IMR-90 (cell line): ENCODE data around the gene BCL2. TPM values are rescaled to one million over a fixed set of nuclear protein-coding genes. Genes with fewer than 3 reads are reported as not detected.

ENCODE experiments used
- ATAC-seq: fragments of 200-7000 bp; cut with Tn5 transposase; 2 replicates; pipeline ENCODE4 v1.9.1; 2020; ENCODE audit warnings: low read depth, mild to moderate bottlenecking, moderate library complexity
- BruUV-seq: library from RNA; stranded (reverse); fragments of 400-500 nt; replicated peaks from 2 replicates; lab custom pipeline; 2021; lab: Mats Ljungman, UMichigan
- CTCF ChIA-PET: fragments of 300-600 bp; formaldehyde crosslinking; extraction: SDS; loops from one replicate; lab custom pipeline; 2021; ENCODE audit warnings: antibody characterized with exemption; lab: Yijun Ruan, JAX
- POLR2A ChIA-PET: fragments of 300-600 bp; sonication (Branson Sonifier 250); formaldehyde crosslinking; loops from one replicate; lab custom pipeline; 2022; ENCODE audit warnings: antibody characterized with exemption; ENCODE audit not compliant: unreplicated experiment; lab: Charles Lee
- DNase-seq: peaks from one replicate; pipeline ENCODE4 v3.0.0; 2013
- H2AFZ ChIP-seq: replicated peaks from 2 replicates; pipeline ENCODE3; 2013; ENCODE audit warnings: low read length, mild to moderate bottlenecking; ENCODE audit not compliant: poor library complexity
- H2AK5ac ChIP-seq: 2 replicates; pipeline ENCODE4 v1.6.1; 2013; ENCODE audit warnings: low read depth, low read length, inconsistent platforms
- H2AK9ac ChIP-seq: replicated peaks from 2 replicates; pipeline ENCODE3; 2013; ENCODE audit warnings: mild to moderate bottlenecking, low read depth, low read length, moderate library complexity; ENCODE audit not compliant: poor library complexity
- H2BK120ac ChIP-seq: 2 replicates; pipeline ENCODE4 v1.6.1; 2013; ENCODE audit warnings: low read depth, low read length, inconsistent platforms
- H2BK15ac ChIP-seq: 3 replicates; pipeline ENCODE4 v1.6.1; 2013; ENCODE audit warnings: low read depth, low read length, inconsistent platforms
- H2BK20ac ChIP-seq: 2 replicates; pipeline ENCODE4 v1.6.1; 2013; ENCODE audit warnings: low read depth, mild to moderate bottlenecking, inconsistent platforms, low read length, moderate library complexity
- H2BK5ac ChIP-seq: 2 replicates; pipeline ENCODE4 v1.6.1; 2013; ENCODE audit warnings: mild to moderate bottlenecking, low read depth, low read length, inconsistent platforms; ENCODE audit not compliant: poor library complexity, severe bottlenecking
- H3K14ac ChIP-seq: replicated peaks from 2 replicates; pipeline ENCODE4 v1.6.1; 2013; ENCODE audit warnings: low read depth, low read length, inconsistent platforms
- H3K18ac ChIP-seq: 2 replicates; pipeline ENCODE4 v1.6.1; 2013; ENCODE audit warnings: low read depth, low read length, control low read depth
- H3K23ac ChIP-seq: 2 replicates; pipeline ENCODE4 v1.6.1; 2013; ENCODE audit warnings: low read depth, low read length, inconsistent platforms
- H3K27ac ChIP-seq: 2 replicates; pipeline ENCODE4 v1.5.1; 2013; ENCODE audit warnings: mild to moderate bottlenecking, control low read depth, low read length; ENCODE audit not compliant: insufficient read depth
- H3K27me3 ChIP-seq: 2 replicates; pipeline ENCODE4 v1.6.1; 2013; ENCODE audit warnings: low read length; ENCODE audit not compliant: control insufficient read depth, insufficient read depth
- H3K36me3 ChIP-seq: 2 replicates; pipeline ENCODE4 v1.6.1; 2013; ENCODE audit warnings: low read length, mixed read lengths; ENCODE audit not compliant: control insufficient read depth, insufficient read depth
- H3K4ac ChIP-seq: 2 replicates; pipeline ENCODE4 v1.6.1; 2013; ENCODE audit warnings: low read depth, low read length, inconsistent platforms
- H3K4me1 ChIP-seq: 2 replicates; pipeline ENCODE4 v1.6.1; 2013; ENCODE audit warnings: low read length, mixed read lengths; ENCODE audit not compliant: control insufficient read depth, insufficient read depth
- H3K4me2 ChIP-seq: 2 replicates; pipeline ENCODE4 v1.6.1; 2013; ENCODE audit warnings: low read depth, mild to moderate bottlenecking, control low read depth, low read length, moderate library complexity
- H3K4me3 ChIP-seq: 2 replicates; pipeline ENCODE4 v1.5.1; 2013; ENCODE audit warnings: low read depth, mild to moderate bottlenecking, control low read depth, low read length, moderate library complexity; ENCODE audit not compliant: insufficient read depth
- H3K56ac ChIP-seq: 2 replicates; pipeline ENCODE4 v1.6.1; 2013; ENCODE audit warnings: low read length, inconsistent platforms; ENCODE audit not compliant: insufficient read depth; ENCODE audit errors: extremely low read depth
- H3K79me1 ChIP-seq, 2 experiments: 2 replicates each; pipeline ENCODE4 v1.6.1; 2013; ENCODE audit warnings: low read length in 2 of 2, inconsistent platforms in 1 of 2, low read depth in 1 of 2
- H3K9ac ChIP-seq: 2 replicates; pipeline ENCODE4 v1.6.1; 2013; ENCODE audit warnings: low read depth, low read length, control low read depth
- H3K9me1 ChIP-seq: 2 replicates; pipeline ENCODE4 v1.6.1; 2013; ENCODE audit warnings: low read length, inconsistent platforms; ENCODE audit not compliant: insufficient read depth
- H3K9me3 ChIP-seq: 2 replicates; pipeline ENCODE4 v1.6.1; 2013; ENCODE audit warnings: low read length; ENCODE audit not compliant: control insufficient read depth, insufficient read depth
- H4K20me1 ChIP-seq: 2 replicates; pipeline ENCODE4 v1.6.1; 2013; ENCODE audit warnings: low read length, inconsistent platforms; ENCODE audit not compliant: insufficient read depth
- H4K5ac ChIP-seq: 2 replicates; pipeline ENCODE4 v1.6.1; 2013; ENCODE audit warnings: mild to moderate bottlenecking, low read depth, low read length, control low read depth
- H4K8ac ChIP-seq, 2 experiments: 2 replicates each; pipeline ENCODE4 v1.6.1; 2013; ENCODE audit warnings: low read depth in 2 of 2, low read length in 2 of 2, control low read depth in 1 of 2, inconsistent platforms in 1 of 2
- H4K91ac ChIP-seq: 2 replicates; pipeline ENCODE4 v1.6.1; 2013; ENCODE audit warnings: low read depth, low read length, inconsistent platforms; ENCODE audit not compliant: insufficient read depth
- RFX5 ChIP-seq: IDR thresholded peaks from 2 replicates; pipeline ENCODE4 v1.8.0; 2012; ENCODE audit warnings: low read depth, mild to moderate bottlenecking, low read length, moderate library complexity
- WGBS, 2 experiments: methylation state at CpG; one replicate each; pipeline versions ENCODE4 v1.1.5 to v1.1.7; 2013; ENCODE audit warnings: missing lambda C conversion rate in 2 of 2; ENCODE audit not compliant: insufficient read length in 1 of 2; ENCODE audit errors: extremely low coverage in 2 of 2; 5-methylcytosine and 5-hydroxymethylcytosine counted together
- dilution Hi-C: fragments of 300-500 bp; cut with HindIII; formaldehyde crosslinking; loops from one replicate; pipeline ENCODE4 v1.14.3; 2018; ENCODE audit warnings: low sequenced_read_pairs; ENCODE audit not compliant: unreplicated experiment
- in situ Hi-C: fragments of 300-500 bp; cut with MboI; formaldehyde crosslinking; loops from 3 replicates; pipeline ENCODE4 v1.14.3; 2019; ENCODE audit warnings: low sequenced_read_pairs, inconsistent platforms, mixed read lengths
- intact Hi-C: fragments of 100-400 bp; cut with micrococcal nuclease; formaldehyde crosslinking; loops from 2 replicates; pipeline ENCODE4 v1.10.0; 2022
- polyA plus RNA-seq, 3 experiments: library from polyadenylated mRNA; depleted of rRNA; stranded (reverse); fragments of >200 nt; gene quantifications; 2 replicates each; pipeline ENCODE4 v1.2.3, GENCODE V29; 2012; ENCODE audit warnings: low replicate concordance in 1 of 3
- total RNA-seq: library from RNA; depleted of rRNA; stranded (reverse); fragments of >200 nt; gene quantifications from 2 replicates; pipeline ENCODE4 v1.2.3, GENCODE V29; 2012

The BCL2 gene
- total and polyA plus RNA-seq, 2 of the 4 experiments (the other 2 are of a cell fraction): 0.24 to 0.54 TPM

- Histone ChIP-seq H2BK20ac (no peak overlapping the region), H3K27me3 (peaks cover 39% of the 10 kb centered on the region), H3K14ac (no peak overlapping the region), H3K27ac (no peak overlapping the region), H3K4ac (no peak overlapping the region), H3K4me3 (no peak overlapping the region), H3K9ac (no peak overlapping the region), H4K8ac (no peak overlapping the region), H3K4me1 (no peaks in the 10 kb centered on the region), H4K91ac (no peak overlapping the region), H2BK15ac (no peak overlapping the region), H4K5ac (no peak overlapping the region), H3K56ac (no peak overlapping the region), H3K9me3 (no peaks in the 10 kb centered on the region), H3K4me2 (no peak overlapping the region), H3K36me3 (no peaks in the 10 kb centered on the region), H2AK9ac (no peak overlapping the region), H3K18ac (no peak overlapping the region), H2BK5ac (no peak overlapping the region), H3K79me1 (no peaks in the 10 kb centered on the region), H3K23ac (no peak overlapping the region), H2BK120ac (no peak overlapping the region), H2AK5ac (no peak overlapping the region), H3K9me1 (no peaks in the 10 kb centered on the region), H2AFZ (no peak overlapping the region), H4K20me1 (no peaks in the 10 kb centered on the region)
- no peak for ATAC-seq
- DNase-seq: no peak
- ChIA-PET CTCF (no interaction called here), POLR2A (no interaction called here)
- in situ Hi-C loops (no loop called here), intact Hi-C loops (no loop called here), dilution Hi-C loops (no loop called here)
- no peak for TF ChIP-seq RFX5
- no TSS peak for BruUV-seq
- WGBS, 2 experiments: 86% methylated on average over 1 of the region's 10 CpGs; no CpG with 5 or more reads in 1 of the 2 experiments
These were observed 59.8 kb downstream of the BCL2 start for GRCh38 chr18:63259567-63260379.
